CD14-positive monocyte (primary cell): ENCODE measurements around the gene AP2A1. TPM values are rescaled to one million over a fixed set of nuclear protein-coding genes. Genes with fewer than 3 reads are reported as not detected.

Experiments
- DNase-seq, 3 donors: peaks; one replicate each; pipeline ENCODE4 v3.0.0-alpha.2; 2011 to 2022
- H2AFZ ChIP-seq: 2 replicates; pipeline ENCODE4 v1.6.0; 2012; ENCODE audit warnings: mild to moderate bottlenecking, low read depth, low read length, inconsistent platforms; ENCODE audit not compliant: insufficient read depth, poor library complexity, severe bottlenecking
- H3K27ac ChIP-seq, 2 donors: 1 replicate in 1 of 2; 2 replicates in 1 of 2; pipeline ENCODE4 v1.5.1; 2012 to 2013; ENCODE audit warnings: low read length in 2 of 2, control low read depth in 1 of 2, inconsistent platforms in 1 of 2, low read depth in 1 of 2, mild to moderate bottlenecking in 1 of 2
- H3K27me3 ChIP-seq, 2 donors: one replicate each; pipeline versions ENCODE4 v1.6.0 to v1.6.1; 2011 to 2013; ENCODE audit warnings: low read length in 2 of 2; ENCODE audit not compliant: control insufficient read depth in 2 of 2, insufficient read depth in 2 of 2
- H3K36me3 ChIP-seq, 2 donors: replicated peaks in 1 of 2; 1 replicate in 1 of 2; 2 replicates in 1 of 2; pipeline versions ENCODE4 v1.5.1 to v1.6.1; 2012 to 2013; ENCODE audit warnings: low read length in 2 of 2, control low read depth in 1 of 2, inconsistent platforms in 1 of 2, mild to moderate bottlenecking in 1 of 2; ENCODE audit not compliant: insufficient read depth in 2 of 2, control insufficient read depth in 1 of 2
- H3K4me1 ChIP-seq, 2 donors: 1 replicate in 1 of 2; 2 replicates in 1 of 2; pipeline versions ENCODE4 v1.5.1 to v1.6.1; 2012 to 2013; ENCODE audit warnings: low read length in 2 of 2, control low read depth in 1 of 2, inconsistent platforms in 1 of 2, mild to moderate bottlenecking in 1 of 2, moderate library complexity in 1 of 2; ENCODE audit not compliant: insufficient read depth in 2 of 2, control insufficient read depth in 1 of 2
- H3K4me2 ChIP-seq: replicated peaks from 2 replicates; pipeline ENCODE3; 2012; ENCODE audit warnings: low read length, moderate library complexity, mild to moderate bottlenecking; ENCODE audit not compliant: poor library complexity, severe bottlenecking; ENCODE audit errors: extremely low read depth
- H3K4me3 ChIP-seq, 3 experiments: fragments of 200-600 bp in 1 of 3; sonication (generic) in 1 of 3; replicated peaks in 1 of 3; 1 replicate in 2 of 3; 2 replicates in 1 of 3; pipeline ENCODE4 v1.5.1; 2011 to 2013; ENCODE audit warnings: low read length in 3 of 3, mild to moderate bottlenecking in 3 of 3, control low read depth in 2 of 3, low read depth in 2 of 3, inconsistent platforms in 1 of 3, moderate library complexity in 1 of 3
- H3K79me2 ChIP-seq: 2 replicates; pipeline ENCODE4 v1.6.0; 2012; ENCODE audit warnings: mild to moderate bottlenecking, control low read depth, inconsistent platforms, low read length, moderate library complexity; ENCODE audit not compliant: insufficient read depth
- H3K9ac ChIP-seq: 2 replicates; pipeline ENCODE4 v1.6.0; 2017; ENCODE audit warnings: low read length, mild to moderate bottlenecking; ENCODE audit not compliant: insufficient read depth, poor library complexity, severe bottlenecking
- H3K9me3 ChIP-seq, 2 donors: replicated peaks in 1 of 2; 1 replicate in 1 of 2; 2 replicates in 1 of 2; pipeline versions ENCODE4 v1.5.1 to v1.6.1; 2012 to 2013; ENCODE audit warnings: low read length in 2 of 2, control low read depth in 1 of 2; ENCODE audit not compliant: control insufficient read depth in 1 of 2, insufficient read depth in 1 of 2
- H4K20me1 ChIP-seq: 2 replicates; pipeline ENCODE4 v1.6.0; 2012; ENCODE audit warnings: mild to moderate bottlenecking, low read length, control low read depth, moderate library complexity; ENCODE audit not compliant: insufficient read depth
- H3K27ac Mint-ChIP-seq, 7 donors: one replicate each; pipeline ENCODE4 v1.8.0; 2020; ENCODE audit warnings: mild to moderate bottlenecking in 7 of 7, mixed read lengths in 7 of 7, moderate library complexity in 6 of 7, inconsistent platforms in 2 of 7
- H3K27me3 Mint-ChIP-seq, 3 donors: one replicate each; pipeline ENCODE4 v1.8.0; 2021 to 2022; ENCODE audit warnings: low read depth in 3 of 3, mild to moderate bottlenecking in 3 of 3, mixed read lengths in 3 of 3, moderate library complexity in 3 of 3, inconsistent platforms in 1 of 3
- H3K36me3 Mint-ChIP-seq, 2 donors: one replicate each; pipeline ENCODE4 v1.8.0; 2020; ENCODE audit warnings: mixed read lengths in 2 of 2, inconsistent platforms in 1 of 2, mild to moderate bottlenecking in 1 of 2
- H3K4me1 Mint-ChIP-seq: one replicate; pipeline ENCODE4 v1.8.0; 2020; ENCODE audit warnings: mild to moderate bottlenecking, mixed read lengths
- H3K4me3 Mint-ChIP-seq, 2 donors: one replicate each; pipeline ENCODE4 v1.8.0; 2020; ENCODE audit warnings: mild to moderate bottlenecking in 2 of 2, mixed read lengths in 2 of 2, moderate library complexity in 1 of 2
- H3K9me3 Mint-ChIP-seq, 7 donors: one replicate each; pipeline ENCODE4 v1.8.0; 2020 to 2022; ENCODE audit warnings: mixed read lengths in 7 of 7, mild to moderate bottlenecking in 6 of 7, moderate library complexity in 6 of 7, inconsistent platforms in 2 of 7
- CTCF ChIP-seq: fragments of 200-600 bp; IDR thresholded peaks from one replicate; pipeline ENCODE4 v1.8.0; 2022; ENCODE audit warnings: antibody characterized with exemption, mild to moderate bottlenecking
- WGBS: methylation state at CpG from one replicate; pipeline ENCODE4 v1.1.5; 2013; ENCODE audit warnings: missing lambda C conversion rate; ENCODE audit not compliant: insufficient coverage; 5-methylcytosine and 5-hydroxymethylcytosine counted together
- intact Hi-C, 2 donors: fragments of 100-400 bp; cut with micrococcal nuclease; formaldehyde crosslinking; loops; one replicate each; pipeline versions ENCODE4 v1.15.0 to v1.15.1; 2023
- polyA plus RNA-seq, 3 donors: library from polyadenylated mRNA; depleted of rRNA in 1 of 3; unstranded in 2 of 3; stranded (reverse) in 1 of 3; fragments of 300-500 nt in 2 of 3; fragments of >200 nt in 1 of 3; fragmentation: Illumina TruSeq in 2 of 3; gene quantifications; 1 replicate in 2 of 3; 2 replicates in 1 of 3; pipeline ENCODE4 v1.2.3, GENCODE V29; 2012 to 2021

The AP2A1 gene
- polyA plus RNA-seq, 3 donors: 12.1 to 117 (median 15.1) TPM

- Mint-ChIP-seq H3K27ac (no peak overlapping the region), H3K4me1 (peaks cover 26% of the 10 kb centered on the region), H3K36me3 (peaks cover 18 to 38% of the 10 kb centered on the region in 2 donors), H3K9me3 (peaks cover 0 to 5% (median 2%) of the 10 kb centered on the region in 7 donors), H3K27me3 (peaks cover 13 to 16% (median 15%) of the 10 kb centered on the region in 3 donors), H3K4me3 (no peak overlapping the region)
- Histone ChIP-seq H3K27ac (no peak overlapping the region), H3K36me3 (peaks cover 15 to 31% of the 10 kb centered on the region in 2 donors), H3K79me2 (peaks cover 20% of the 10 kb centered on the region), H3K4me1 (peaks cover 15 to 22% of the 10 kb centered on the region in 2 donors), H3K9me3 (peaks cover 0 to 4% of the 10 kb centered on the region in 2 donors), H3K9ac (no peak overlapping the region), H4K20me1 (peaks cover 74% of the 10 kb centered on the region), H2AFZ (no peak overlapping the region), H3K27me3 (peaks cover 7 to 12% of the 10 kb centered on the region in 2 donors), H3K4me3 (no peak overlapping the region), H3K4me2 (no peak overlapping the region)
- DNase-seq: no peak
- no peak for TF ChIP-seq CTCF
- intact Hi-C loops: loop anchor here in 1 of 2 donors (5.0 kb wide), 1 partner anchor 37 kb away; the partner anchor contains the start of gene MED25
- WGBS: 94% methylated on average over 34 of the region's 39 CpGs
These were observed 87.8 kb downstream of the AP2A1 start for GRCh38 chr19:49854378-49855263.

DNA sequence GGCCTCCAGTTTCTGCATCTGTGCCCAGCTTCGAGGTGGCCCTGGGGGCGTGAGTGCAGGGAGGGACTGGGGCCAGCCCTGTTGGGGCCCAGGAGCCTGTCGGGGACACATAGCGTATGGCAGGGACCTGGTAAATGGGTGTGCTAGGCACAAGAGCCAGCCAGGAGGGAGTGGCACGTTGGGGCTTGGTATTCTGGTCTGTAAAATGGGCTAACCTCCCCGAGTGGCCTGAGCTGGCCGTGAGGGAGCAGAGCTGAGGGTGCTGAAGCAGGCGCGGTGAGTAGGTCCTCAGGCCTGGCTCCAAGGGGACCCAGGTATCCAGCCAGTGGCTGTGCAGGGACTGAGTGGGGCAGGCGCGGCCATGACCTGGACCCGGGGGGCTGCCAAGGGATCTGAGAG is 88.5 kb downstream of the AP2A1 start:
- Histone ChIP-seq H3K36me3 (peaks cover 22 to 38% of the 10 kb centered on the region in 2 donors), H3K79me2 (peaks cover 20% of the 10 kb centered on the region), H3K4me2 (no peak overlapping the region), H3K4me3 (no peak overlapping the region), H3K4me1 (peaks cover 10 to 15% of the 10 kb centered on the region in 2 donors), H4K20me1 (peaks cover 80% of the 10 kb centered on the region), H2AFZ (no peak overlapping the region), H3K9ac (no peak overlapping the region), H3K27ac (no peak overlapping the region), H3K27me3 (peaks cover 7 to 12% of the 10 kb centered on the region in 2 donors), H3K9me3 (peaks cover 0 to 4% of the 10 kb centered on the region in 2 donors)
- Mint-ChIP-seq H3K36me3 (peaks cover 22 to 44% of the 10 kb centered on the region in 2 donors), H3K4me3 (no peak overlapping the region), H3K9me3 (peaks cover 0 to 5% (median 0%) of the 10 kb centered on the region in 7 donors), H3K27me3 (peaks cover 13 to 16% (median 15%) of the 10 kb centered on the region in 3 donors), H3K4me1 (peaks cover 19% of the 10 kb centered on the region), H3K27ac (peak overlapping the region in 1 of 7 donors; percentile 30)
- intact Hi-C loops: no loop called here
- DNase-seq: no peak
- WGBS: 92% methylated on average over 12 of the region's 12 CpGs
- TF ChIP-seq CTCF: no peak
